ENCODE results near the gene NOXO1.
"Not testable (repeated sequence)": the region's sequence is repeated elsewhere in the genome, so short reads cannot be mapped to it uniquely, and the experiment has no call there.

NOXO1 gene

DNA sequence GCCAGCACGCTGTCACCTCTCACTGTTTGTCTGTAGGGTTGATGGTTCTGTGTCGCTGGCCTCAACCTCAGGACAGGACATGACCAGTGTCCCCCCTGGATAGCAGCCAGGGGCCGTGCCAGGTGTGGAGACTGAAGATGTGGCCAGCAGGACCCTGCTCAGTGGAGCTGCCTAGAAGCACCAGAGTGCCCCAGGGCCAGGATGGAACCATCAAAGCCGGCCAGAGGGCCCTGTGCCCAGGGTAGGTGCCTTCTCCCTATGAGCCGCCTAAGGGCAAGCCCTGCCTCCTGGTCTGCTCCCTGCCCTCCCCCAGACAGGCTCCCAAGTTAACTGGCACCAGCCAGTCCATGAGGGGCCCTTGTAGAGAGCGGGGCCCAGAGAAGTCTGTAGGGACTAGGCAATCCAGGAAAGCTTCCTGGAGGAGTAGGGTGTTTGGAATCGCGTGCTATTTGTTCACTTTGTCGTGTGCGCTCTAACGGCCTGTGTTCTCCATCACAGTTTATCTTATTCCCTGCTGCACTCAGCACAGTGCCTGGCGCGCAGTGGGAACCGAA, 22.5 kb downstream of the NOXO1 start:
- no peak for DNase-seq
- peak overlapping the region; percentile 88 for H3K4me3 ChIP-seq (ENCODE audit: low read depth, low read length)
- TF ChIP-seq, protein P1, sequence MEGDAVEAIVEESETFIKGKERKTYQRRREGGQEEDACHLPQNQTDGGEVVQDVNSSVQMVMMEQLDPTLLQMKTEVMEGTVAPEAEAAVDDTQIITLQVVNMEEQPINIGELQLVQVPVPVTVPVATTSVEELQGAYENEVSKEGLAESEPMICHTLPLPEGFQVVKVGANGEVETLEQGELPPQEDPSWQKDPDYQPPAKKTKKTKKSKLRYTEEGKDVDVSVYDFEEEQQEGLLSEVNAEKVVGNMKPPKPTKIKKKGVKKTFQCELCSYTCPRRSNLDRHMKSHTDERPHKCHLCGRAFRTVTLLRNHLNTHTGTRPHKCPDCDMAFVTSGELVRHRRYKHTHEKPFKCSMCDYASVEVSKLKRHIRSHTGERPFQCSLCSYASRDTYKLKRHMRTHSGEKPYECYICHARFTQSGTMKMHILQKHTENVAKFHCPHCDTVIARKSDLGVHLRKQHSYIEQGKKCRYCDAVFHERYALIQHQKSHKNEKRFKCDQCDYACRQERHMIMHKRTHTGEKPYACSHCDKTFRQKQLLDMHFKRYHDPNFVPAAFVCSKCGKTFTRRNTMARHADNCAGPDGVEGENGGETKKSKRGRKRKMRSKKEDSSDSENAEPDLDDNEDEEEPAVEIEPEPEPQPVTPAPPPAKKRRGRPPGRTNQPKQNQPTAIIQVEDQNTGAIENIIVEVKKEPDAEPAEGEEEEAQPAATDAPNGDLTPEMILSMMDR (IDR thresholded peaks at IDR 0.05; ENCODE audit: low read depth, low read length, missing control alignments): no peak
- no peaks in the 10 kb centered on the region for H3K27me3 ChIP-seq (replicated peaks)
- H3K27ac ChIP-seq: no peak overlapping the region
- peaks cover 27% of the 10 kb centered on the region for H3K36me3 ChIP-seq (replicated peaks)
- in situ Hi-C loops (cut with HindIII; ENCODE audit: low pct_ligation_motif_present, low sequenced_read_pairs): no loop called here

DNA sequence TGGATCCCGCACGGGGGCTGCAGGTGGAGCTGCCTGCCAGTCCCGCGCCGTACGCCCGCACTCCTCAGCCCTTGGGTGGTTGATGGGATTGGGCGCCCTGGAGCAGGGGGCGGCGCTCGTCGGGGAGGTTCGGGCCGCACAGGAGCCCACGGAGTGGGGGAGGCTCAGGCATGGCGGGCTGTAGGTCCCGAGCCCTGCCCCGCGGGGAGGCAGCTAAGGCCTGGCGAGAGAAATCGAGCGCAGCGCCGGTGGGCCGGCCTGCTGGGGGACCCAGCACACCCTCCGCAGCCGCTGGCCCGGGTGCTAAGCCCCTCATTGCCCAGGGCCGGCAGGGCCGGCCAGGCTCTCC, 23.2 kb downstream of the NOXO1 start:
- in situ Hi-C loops (cut with HindIII; ENCODE audit: low pct_ligation_motif_present, low sequenced_read_pairs); H3K4me3 ChIP-seq (ENCODE audit: low read depth, low read length); H3K27ac ChIP-seq; DNase-seq; H3K27me3 ChIP-seq (replicated peaks): not testable (repeated sequence)
- H3K36me3 ChIP-seq (replicated peaks): peaks cover 20% of the 10 kb centered on the region

DNA sequence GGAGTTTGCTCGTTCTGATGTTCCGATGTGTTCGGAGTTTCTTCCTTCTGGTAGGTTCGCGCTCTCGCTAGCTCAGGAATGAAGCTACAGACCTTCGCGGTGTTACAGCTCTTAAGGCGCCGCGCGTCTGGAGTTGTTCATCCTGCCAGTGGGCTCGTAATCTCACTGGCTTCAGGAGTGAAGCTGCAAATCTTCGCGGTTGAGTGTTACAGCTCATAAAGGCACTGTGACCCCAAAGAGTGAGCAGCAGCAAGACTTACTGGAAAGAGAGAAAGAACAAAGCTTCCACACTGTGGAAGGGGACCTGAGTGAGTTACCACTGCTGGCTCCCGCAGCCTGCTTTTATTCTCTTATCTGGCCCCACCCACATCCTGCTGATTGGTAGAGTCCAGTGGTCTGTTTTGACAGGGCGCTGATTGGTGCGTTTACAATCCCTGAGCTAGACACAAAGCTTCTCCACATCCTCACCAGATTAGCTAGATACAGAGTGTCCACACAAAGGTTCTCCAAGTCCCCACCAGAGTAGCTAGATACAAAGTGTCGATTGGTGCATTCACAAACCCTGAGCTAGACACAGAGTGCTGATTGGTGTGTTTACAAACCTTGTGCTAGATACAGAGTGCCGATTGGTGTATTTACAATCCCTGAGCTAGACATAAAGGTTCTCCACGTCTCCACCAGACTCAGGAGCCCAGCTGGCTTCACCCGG, 23.7 kb downstream of the NOXO1 start:
- DNase-seq; H3K27ac ChIP-seq; H3K4me3 ChIP-seq (ENCODE audit: low read depth, low read length); in situ Hi-C loops (cut with HindIII; ENCODE audit: low pct_ligation_motif_present, low sequenced_read_pairs); H3K27me3 ChIP-seq (replicated peaks): not testable (repeated sequence)
- peaks cover 15% of the 10 kb centered on the region for H3K36me3 ChIP-seq (replicated peaks)

DNA sequence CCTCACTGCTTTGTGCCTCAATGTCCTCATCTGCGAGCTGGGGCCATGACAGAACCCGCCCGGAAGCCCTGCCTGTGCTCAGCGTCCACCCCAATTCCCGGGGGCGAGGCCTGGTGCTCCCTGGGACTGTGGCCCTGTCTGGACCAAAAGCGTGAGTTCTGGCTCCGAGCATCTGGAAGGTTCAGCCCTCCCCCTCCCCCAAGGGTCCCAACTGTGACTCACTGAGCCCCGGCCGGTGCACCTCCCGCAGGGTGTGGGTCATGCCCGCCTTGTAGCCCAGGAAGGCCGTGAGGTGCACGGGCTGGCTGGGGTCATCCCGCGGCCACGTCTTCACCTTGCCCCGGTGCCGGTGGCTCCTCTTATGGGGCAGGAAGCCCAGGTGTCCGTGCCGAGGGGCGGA, 27.5 kb downstream of the NOXO1 start:
- Histone ChIP-seq H3K36me3 (replicated peaks) (no peaks in the 10 kb centered on the region), H3K27ac (no peak overlapping the region), H3K4me3 (ENCODE audit: low read depth, low read length) (no peak overlapping the region), H3K27me3 (replicated peaks) (no peaks in the 10 kb centered on the region)
- TF ChIP-seq, protein P1 (IDR thresholded peaks at IDR 0.05; ENCODE audit: low read depth, low read length, missing control alignments): no peak
- in situ Hi-C loops (cut with HindIII; ENCODE audit: low pct_ligation_motif_present, low sequenced_read_pairs): no loop called here
- DNase-seq: no peak

DNA sequence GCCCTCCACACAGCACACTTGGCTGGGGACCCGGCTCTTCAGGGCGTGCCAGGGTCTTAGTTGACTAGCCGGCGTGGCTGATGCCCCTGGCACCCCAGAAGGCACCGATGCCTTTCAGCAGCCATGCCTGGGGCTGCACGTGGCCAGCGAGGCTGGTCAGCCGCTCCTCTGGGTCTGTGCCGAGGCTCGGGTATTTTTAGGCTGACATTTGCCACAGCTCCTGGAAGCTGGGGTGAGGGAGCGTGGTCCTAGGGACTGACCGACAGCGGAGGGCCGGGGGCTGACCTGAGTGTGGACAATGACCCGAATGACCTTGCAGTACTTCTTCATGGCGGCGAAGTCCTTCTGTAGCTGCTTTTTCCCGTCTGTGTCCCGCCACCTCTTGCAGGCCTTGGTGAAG, 30.7 kb downstream of the NOXO1 start:
- no peak overlapping the region for H3K27ac ChIP-seq
- no peaks in the 10 kb centered on the region for H3K27me3 ChIP-seq (replicated peaks)
- no peak overlapping the region for H3K4me3 ChIP-seq (ENCODE audit: low read depth, low read length)
- no peaks in the 10 kb centered on the region for H3K36me3 ChIP-seq (replicated peaks)
- in situ Hi-C loops (cut with HindIII; ENCODE audit: low pct_ligation_motif_present, low sequenced_read_pairs): no loop called here
- TF ChIP-seq, protein P1 (IDR thresholded peaks at IDR 0.05; ENCODE audit: low read depth, low read length, missing control alignments): no peak
- DNase-seq: no peak

DNA sequence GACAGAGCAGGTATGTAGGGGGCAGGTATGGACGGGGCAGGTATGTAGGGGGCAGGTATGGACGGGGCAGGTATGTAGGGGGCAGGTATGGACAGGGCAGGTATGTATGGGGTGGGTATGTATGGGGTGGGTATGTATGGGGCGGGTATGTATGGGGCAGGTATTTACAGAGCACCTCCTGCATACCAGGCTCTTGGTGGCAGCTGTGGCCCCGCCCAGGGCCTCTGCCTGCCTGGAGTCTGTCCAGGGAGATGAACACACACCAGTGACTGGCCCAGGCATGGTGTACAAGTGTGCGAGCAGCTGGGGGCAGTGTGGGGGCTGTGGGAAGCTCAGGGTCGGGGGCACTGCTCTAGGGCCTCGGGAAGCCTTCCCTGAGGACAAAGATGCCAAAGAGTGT, 31.2 kb downstream of the NOXO1 start:
- no peak for DNase-seq
- Histone ChIP-seq H3K36me3 (replicated peaks) (no peaks in the 10 kb centered on the region), H3K4me3 (ENCODE audit: low read depth, low read length) (no peak overlapping the region), H3K27ac (no peak overlapping the region), H3K27me3 (replicated peaks) (no peaks in the 10 kb centered on the region)
- TF ChIP-seq, protein P1 (IDR thresholded peaks at IDR 0.05; ENCODE audit: low read depth, low read length, missing control alignments): no peak
- in situ Hi-C loops (cut with HindIII; ENCODE audit: low pct_ligation_motif_present, low sequenced_read_pairs): no loop called here

DNA sequence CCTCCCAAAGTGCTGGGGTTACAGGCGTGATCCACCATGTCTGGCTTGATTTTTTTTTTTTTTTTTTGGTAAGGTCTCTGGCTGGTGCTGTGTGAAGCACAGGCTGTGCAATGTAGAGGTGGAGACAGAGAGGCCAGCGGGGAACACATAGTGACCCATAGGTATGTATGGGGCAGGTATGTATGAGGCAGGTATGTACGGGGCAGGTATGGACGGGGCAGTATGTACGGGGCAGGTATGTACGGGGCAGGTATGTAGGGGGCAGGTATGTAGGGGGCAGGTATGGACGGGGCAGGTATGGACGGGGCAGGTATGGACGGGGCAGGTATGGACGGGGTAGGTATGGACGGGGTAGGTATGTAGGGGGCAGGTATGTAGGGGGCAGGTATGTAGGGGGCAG, 31.8 kb downstream of the NOXO1 start:
- DNase-seq: no peak
- Histone ChIP-seq H3K4me3 (ENCODE audit: low read depth, low read length) (no peak overlapping the region), H3K27ac (no peak overlapping the region), H3K36me3 (replicated peaks) (no peaks in the 10 kb centered on the region), H3K27me3 (replicated peaks) (no peaks in the 10 kb centered on the region)
- in situ Hi-C loops (cut with HindIII; ENCODE audit: low pct_ligation_motif_present, low sequenced_read_pairs): no loop called here
- TF ChIP-seq, protein P1 (IDR thresholded peaks at IDR 0.05; ENCODE audit: low read depth, low read length, missing control alignments): no peak

Data from brain microvascular endothelial cell (primary cell).